EH (cell line): ENCODE results near the gene CBR1.
"Not testable (repeated sequence)": the region's sequence is repeated elsewhere in the genome, so short reads cannot be mapped to it uniquely, and the experiment has no call there.

Experiments
- DNase-seq: peaks from one replicate; pipeline ENCODE4 v3.0.0-alpha.2; 2015; ENCODE audit warnings: low read depth

CBR1 gene

DNA sequence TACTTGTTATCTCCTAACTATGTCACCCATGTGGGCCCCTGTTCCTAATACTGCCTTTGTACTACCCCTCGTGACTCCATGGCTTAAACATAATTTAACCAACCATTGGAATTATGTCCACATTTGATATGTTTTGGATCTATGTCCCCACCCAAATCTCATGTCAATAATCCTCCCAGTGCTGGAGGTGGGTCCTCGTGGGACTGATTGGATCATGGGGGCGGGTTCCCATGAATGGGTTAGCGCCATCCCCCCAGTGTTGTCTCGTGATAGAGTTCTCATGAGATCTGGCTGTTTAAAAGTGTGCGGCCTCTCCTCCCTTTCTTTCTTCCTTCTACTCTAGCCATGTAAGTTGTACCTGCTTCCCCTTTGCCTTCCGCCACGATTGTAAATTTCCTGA is 9.8 kb downstream of the CBR1 start:
- DNase-seq: no peak

GRCh38 chr21:36080386-36080785 is 10.6 kb downstream of the CBR1 start:
- no peak for DNase-seq

- peak; percentile 20 for DNase-seq
Observed at GRCh38 chr21:36082237-36082664, 12.4 kb downstream of the CBR1 start.

- DNase-seq: peak; percentile 49
Observed at GRCh38 chr21:36087362-36088138, 17.7 kb downstream of the CBR1 start.

GRCh38 chr21:36089946-36090345 is 20.1 kb downstream of the CBR1 start:
- no peak for DNase-seq

DNA sequence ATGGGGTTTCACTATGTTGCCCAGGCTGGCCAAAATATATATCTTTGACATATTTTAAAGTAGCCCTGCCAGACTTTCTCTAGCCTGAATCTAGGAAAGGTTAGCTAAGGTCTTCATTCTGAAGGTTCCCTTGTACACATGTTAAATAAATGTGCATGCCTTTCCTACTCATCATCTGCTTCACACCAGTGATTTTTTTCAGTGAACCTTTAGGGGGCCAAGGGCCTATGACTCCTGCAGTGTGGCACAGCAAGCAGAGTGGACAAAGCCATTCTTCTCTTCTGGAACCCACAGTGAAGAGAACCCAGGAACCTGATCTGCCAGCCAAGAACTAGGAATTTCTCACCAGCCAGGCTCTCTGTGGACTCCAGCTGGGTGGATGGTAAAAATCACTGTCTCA is 22.9 kb downstream of the CBR1 start:
- DNase-seq: peak; percentile 41

- no peak for DNase-seq
Observed at GRCh38 chr21:36093512-36093911, 23.7 kb downstream of the CBR1 start.

- DNase-seq: no peak
Observed at GRCh38 chr21:36096398-36097290, 26.8 kb downstream of the CBR1 start.

DNA sequence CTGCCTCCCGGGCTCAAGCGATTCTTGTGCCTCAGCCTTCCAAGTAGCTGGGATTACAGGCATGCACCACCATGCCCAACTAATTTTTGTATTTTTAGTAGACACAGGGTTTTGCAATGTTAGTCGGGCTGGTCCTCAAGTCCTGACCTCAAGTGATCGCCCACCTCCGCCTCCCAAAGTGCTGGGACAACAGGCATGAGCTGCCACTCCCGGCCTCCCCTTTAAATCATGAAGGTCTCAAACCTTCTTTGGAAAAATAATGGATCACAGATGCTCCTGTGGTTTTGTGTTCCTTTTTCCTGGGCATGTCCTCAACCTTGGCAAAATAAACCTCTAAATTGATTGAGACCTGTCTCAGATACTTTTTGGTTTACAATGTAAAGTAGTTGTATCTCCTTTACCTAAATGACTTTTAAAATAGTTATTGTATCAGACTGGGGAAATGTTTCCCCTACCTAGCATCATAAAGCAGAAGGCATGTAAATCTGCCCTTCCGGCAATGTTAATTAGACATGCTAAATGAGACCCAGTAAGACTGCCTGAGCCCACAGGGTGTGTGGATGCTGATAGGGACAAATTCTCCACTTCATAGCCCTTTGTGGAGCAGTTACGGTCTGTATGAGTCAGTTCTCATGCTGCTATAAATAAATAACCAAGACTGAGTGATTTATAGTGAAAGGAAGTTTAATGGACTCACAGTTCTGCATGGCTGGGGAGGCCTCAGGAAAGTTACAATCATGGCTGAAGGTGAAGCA is 27.8 kb downstream of the CBR1 start:
- DNase-seq: peak; percentile 72

DNA sequence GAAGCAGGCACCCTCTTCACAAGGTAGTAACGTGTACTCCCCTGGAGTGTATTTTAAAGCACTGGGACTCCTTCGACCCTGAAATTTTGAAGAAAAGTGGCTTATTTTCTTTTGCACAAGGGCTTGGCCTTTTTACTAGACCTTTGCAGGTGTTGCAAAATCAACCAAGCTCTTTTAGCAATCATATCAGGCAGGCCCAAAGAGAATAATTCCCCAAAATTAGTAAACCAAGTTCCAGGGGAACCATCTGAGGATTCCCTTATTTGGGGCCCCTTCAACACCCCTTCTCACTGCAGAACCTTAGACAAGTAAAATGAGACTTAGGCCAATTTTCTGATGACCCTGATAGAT is 28.3 kb downstream of the CBR1 start:
- no peak for DNase-seq

GRCh38 chr21:36099000-36099399 is 29.2 kb downstream of the CBR1 start:
- DNase-seq: no peak

DNA sequence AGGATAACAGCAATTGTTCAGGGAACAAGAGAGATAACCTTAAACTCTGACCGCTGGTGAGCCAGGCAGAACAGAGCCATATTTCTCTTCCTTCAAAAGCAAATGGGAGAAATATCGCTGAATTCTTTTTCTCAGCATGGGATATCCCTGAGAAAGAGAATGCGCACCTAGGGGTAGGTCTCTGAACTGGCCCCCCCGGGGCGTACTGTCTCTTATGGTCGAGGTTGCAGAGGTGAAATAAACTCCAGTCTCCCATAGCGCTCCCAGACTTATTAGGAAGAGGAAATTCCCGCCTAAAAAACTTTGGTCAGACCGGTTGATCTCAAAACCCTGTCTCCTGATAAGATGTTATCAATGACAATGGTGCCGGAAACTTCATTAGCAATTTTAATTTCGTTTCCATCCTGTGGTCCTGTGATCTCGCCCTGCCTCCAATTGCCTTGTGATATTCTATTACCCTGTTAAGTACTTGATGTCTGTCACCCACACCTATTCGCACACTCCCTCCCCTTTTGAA is 29.9 kb downstream of the CBR1 start:
- not testable (repeated sequence) for DNase-seq

DNA sequence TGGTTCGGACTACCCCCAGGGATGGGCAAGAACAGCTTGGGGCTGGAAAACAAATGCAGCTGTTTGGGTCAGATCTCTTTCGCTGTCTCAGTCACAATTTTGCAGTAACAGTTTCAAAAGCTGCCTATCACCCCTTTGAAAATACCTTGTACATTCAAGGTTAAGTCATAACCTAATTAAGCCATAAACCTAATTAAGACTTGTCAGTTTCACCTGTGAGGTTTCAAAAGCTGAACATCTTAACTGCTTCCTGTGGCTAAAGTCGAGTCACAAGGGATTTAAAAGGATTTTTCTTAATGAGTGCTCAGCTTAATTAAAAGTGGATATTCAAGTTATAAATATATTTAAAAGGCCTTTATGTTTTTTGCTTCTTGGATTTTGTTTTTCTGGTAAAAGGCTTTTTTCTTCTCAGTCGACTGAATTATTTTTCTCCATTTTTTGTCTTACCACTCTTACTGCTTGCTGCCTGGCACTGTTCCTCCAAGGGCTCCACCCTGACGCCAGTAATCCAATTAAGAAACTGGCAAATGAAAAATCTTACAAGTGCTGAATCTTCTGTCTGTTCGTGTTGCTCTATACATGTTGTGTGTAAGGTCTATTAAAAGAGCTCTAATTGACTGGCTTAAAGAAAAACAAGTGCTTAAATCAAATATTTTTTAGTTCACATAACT is 31.3 kb downstream of the CBR1 start:
- no peak for DNase-seq

GRCh38 chr21:36103434-36103833 is 33.6 kb downstream of the CBR1 start:
- no peak for DNase-seq

DNA sequence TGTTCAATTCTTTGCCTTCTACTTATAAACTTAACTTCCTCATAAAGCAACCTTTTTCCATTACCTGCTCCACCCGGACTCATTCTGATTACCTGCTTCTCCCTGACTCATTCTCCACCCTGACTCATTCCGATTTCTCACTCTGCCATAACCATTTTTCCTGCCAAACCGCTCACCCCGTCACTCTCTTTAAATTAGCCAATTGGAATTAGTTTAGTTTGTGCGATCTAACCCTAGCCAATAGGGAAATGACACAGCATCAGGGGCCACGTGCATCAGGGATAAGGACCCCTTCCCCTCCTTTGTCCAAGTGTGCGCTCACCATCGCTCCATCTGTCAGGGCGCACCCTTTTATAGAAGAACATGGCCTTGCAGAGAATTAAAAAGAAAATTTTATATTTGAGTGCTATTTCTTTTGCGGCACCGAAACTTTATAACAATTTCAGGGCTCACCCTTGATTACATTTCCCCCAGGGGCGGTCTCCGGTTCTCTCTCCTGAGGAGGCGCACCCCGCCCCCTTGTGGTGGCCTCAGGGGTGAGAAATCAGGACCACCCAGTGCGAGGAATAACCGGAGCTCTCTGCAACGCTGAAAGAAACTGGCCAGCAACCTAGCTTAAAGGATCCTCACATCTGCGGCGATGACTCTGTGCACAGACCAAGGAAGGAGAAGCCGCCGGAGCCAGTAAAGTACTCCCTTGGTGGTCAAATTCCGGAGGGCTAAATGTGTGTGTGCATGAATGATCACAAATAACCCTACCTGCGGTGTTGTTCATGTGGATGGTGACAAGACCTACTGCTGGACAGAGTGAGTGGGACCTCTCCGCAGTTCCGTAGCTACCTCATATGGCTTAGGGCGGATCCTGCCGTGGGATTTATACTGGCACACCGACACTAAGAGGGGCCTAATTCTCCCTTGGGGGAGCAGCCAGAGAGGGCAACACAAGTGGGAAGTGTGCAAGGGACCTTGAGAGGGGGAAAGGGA is 34.8 kb downstream of the CBR1 start:
- DNase-seq: peak; percentile 38

GRCh38 chr21:36105327-36105842 is 35.6 kb downstream of the CBR1 start:
- no peak for DNase-seq

DNA sequence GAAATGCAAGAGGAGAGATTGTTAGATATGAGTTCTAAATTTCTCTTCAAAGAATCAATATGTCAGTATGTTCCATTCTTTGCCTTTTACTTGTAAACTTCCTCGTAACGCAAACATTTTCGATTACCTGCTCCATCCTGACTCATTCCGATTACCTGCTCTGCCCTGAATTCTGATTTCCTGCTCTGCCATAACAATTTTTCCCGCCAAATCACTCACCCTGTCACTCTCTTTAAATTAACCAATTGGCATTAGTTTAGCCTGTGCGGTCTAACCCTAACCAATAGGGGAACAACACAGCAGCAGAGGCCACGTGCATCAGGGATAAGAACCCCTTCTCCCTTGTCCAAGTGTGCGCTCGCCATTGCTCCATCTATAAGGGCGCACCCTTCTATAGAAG is 40.0 kb downstream of the CBR1 start:
- DNase-seq: no peak

- DNase-seq: no peak
Observed at GRCh38 chr21:36111238-36111637, 41.4 kb downstream of the CBR1 start.

GRCh38 chr21:36113647-36114428 is 44.0 kb downstream of the CBR1 start:
- no peak for DNase-seq
